SU-DHL-6 (cell line): ENCODE measurements around the gene FAM229A.

ENCODE experiments used
- H2AFZ ChIP-seq: fragments of 200-600 bp; sonication (generic); 2 replicates; pipeline ENCODE4 v1.6.1; 2014; ENCODE audit warnings: low read depth, mild to moderate bottlenecking, moderate library complexity, mixed read lengths, antibody characterized with exemption, low read length; ENCODE audit not compliant: severe bottlenecking
- H3F3A ChIP-seq: fragments of 200-600 bp; shearing (Covaris generic); 2 replicates; pipeline ENCODE4 v1.6.0; 2016; ENCODE audit warnings: antibody characterized with exemption, mild to moderate bottlenecking; ENCODE audit not compliant: insufficient read depth
- H3K27ac ChIP-seq: fragments of 200-600 bp; sonication (generic); 2 replicates; pipeline ENCODE4 v1.5.1; 2016; ENCODE audit warnings: low read depth, mild to moderate bottlenecking, low read length, moderate library complexity, mixed read lengths
- H3K27me3 ChIP-seq: fragments of 200-600 bp; sonication (generic), shearing (Covaris generic); 2 replicates; pipeline ENCODE4 v1.6.0; 2014; ENCODE audit warnings: mild to moderate bottlenecking, low read length
- H3K36me3 ChIP-seq: fragments of 200-600 bp; sonication (generic); 2 replicates; pipeline ENCODE4 v1.6.1; 2014; ENCODE audit warnings: mild to moderate bottlenecking, low read length, mixed read lengths
- H3K4me2 ChIP-seq: fragments of 300-600, 200-600 bp; shearing (Covaris generic), sonication (generic); 2 replicates; pipeline ENCODE4 v1.6.0; 2014; ENCODE audit warnings: low read length, low read depth, mild to moderate bottlenecking; ENCODE audit not compliant: poor library complexity, severe bottlenecking
- H3K4me3 ChIP-seq: fragments of 200-600 bp; sonication (generic); 2 replicates; pipeline ENCODE4 v1.5.1; 2014; ENCODE audit warnings: antibody characterized with exemption, low read length, mild to moderate bottlenecking, mixed read lengths; ENCODE audit not compliant: insufficient read depth, poor library complexity, severe bottlenecking
- H3K79me2 ChIP-seq: fragments of 200-600 bp; sonication (generic); 2 replicates; pipeline ENCODE4 v1.6.1; 2014; ENCODE audit warnings: mild to moderate bottlenecking, low read length, moderate library complexity; ENCODE audit not compliant: insufficient read depth
- H3K9ac ChIP-seq: fragments of 200-600 bp; sonication (generic); 2 replicates; pipeline ENCODE4 v1.7.0; 2014; ENCODE audit warnings: mild to moderate bottlenecking, low read length
- H3K9me2 ChIP-seq: fragments of 200-600 bp; sonication (generic); replicated peaks from 2 replicates; pipeline ENCODE4 v1.6.1; 2014; ENCODE audit warnings: low read length; ENCODE audit not compliant: insufficient read depth
- H3K9me3 ChIP-seq: fragments of 200-600 bp; sonication (generic); 2 replicates; pipeline ENCODE4 v1.6.1; 2014; ENCODE audit warnings: low read length, mixed read lengths; ENCODE audit not compliant: insufficient read depth
- H4K20me1 ChIP-seq: fragments of 200-600 bp; sonication (generic); 2 replicates; pipeline ENCODE4 v1.6.1; 2014; ENCODE audit warnings: low read depth, mild to moderate bottlenecking, antibody characterized with exemption, low read length, moderate library complexity, mixed read lengths
- EZH2phosphoT487 ChIP-seq: fragments of 200-600 bp; sonication (generic), shearing (Covaris generic); conservative IDR thresholded peaks from 2 replicates; pipeline ENCODE4 v1.6.1; 2018; ENCODE audit warnings: mild to moderate bottlenecking, antibody characterized with exemption, low read length, moderate library complexity, mixed read lengths
- TF ChIP-seq, protein P1 (sequence below): fragments of 200-600 bp; sonication (generic); IDR thresholded peaks from one replicate; pipeline ENCODE4 v1.5.1; 2017; ENCODE audit warnings: antibody characterized with exemption, mild to moderate bottlenecking, low read length, moderate library complexity; ENCODE audit not compliant: insufficient read depth, poor library complexity, severe bottlenecking

FAM229A gene

DNA sequence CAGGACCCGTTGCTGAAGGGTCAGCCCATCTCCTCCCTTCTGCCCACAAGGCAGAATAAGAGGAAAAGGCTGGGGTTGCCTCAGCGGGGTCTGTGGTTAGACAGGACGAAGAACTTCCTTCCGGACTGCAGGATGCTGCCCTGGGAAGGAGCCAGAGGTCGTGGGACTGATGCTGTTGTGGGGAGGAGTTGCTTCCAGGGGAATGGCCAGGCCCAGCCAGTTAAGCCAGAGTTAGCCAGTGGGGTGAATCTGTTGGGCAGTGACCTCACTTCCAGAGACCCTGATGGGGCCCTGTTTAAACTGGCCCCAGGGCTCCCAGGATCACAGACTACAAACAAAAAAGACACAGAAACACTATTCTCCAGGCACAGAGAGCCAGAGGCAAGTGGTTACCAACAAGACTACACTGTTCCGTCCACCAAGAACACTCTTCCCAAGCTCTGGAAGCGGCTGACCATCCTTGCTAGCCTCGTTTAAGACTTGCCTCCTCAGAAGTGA, 13.0 kb downstream of the FAM229A start:
- Histone ChIP-seq H3K9ac (no peak overlapping the region), H3K79me2 (no peaks in the 10 kb centered on the region), H3F3A (0 out of 2 replicates have a peak, but pooled peaks cover 7% of the 10 kb centered on the region), H3K27me3 (no peaks in the 10 kb centered on the region), H3K4me3 (no peak overlapping the region), H3K9me3 (no peaks in the 10 kb centered on the region), H3K27ac (no peak overlapping the region), H3K36me3 (no peaks in the 10 kb centered on the region), H4K20me1 (no peaks in the 10 kb centered on the region), H2AFZ (no peak overlapping the region), H3K9me2 (no peaks in the 10 kb centered on the region), H3K4me2 (no peak overlapping the region)
- no peak for TF ChIP-seq EZH2phosphoT487
- TF ChIP-seq, protein P1, sequence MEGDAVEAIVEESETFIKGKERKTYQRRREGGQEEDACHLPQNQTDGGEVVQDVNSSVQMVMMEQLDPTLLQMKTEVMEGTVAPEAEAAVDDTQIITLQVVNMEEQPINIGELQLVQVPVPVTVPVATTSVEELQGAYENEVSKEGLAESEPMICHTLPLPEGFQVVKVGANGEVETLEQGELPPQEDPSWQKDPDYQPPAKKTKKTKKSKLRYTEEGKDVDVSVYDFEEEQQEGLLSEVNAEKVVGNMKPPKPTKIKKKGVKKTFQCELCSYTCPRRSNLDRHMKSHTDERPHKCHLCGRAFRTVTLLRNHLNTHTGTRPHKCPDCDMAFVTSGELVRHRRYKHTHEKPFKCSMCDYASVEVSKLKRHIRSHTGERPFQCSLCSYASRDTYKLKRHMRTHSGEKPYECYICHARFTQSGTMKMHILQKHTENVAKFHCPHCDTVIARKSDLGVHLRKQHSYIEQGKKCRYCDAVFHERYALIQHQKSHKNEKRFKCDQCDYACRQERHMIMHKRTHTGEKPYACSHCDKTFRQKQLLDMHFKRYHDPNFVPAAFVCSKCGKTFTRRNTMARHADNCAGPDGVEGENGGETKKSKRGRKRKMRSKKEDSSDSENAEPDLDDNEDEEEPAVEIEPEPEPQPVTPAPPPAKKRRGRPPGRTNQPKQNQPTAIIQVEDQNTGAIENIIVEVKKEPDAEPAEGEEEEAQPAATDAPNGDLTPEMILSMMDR, result no peak

DNA sequence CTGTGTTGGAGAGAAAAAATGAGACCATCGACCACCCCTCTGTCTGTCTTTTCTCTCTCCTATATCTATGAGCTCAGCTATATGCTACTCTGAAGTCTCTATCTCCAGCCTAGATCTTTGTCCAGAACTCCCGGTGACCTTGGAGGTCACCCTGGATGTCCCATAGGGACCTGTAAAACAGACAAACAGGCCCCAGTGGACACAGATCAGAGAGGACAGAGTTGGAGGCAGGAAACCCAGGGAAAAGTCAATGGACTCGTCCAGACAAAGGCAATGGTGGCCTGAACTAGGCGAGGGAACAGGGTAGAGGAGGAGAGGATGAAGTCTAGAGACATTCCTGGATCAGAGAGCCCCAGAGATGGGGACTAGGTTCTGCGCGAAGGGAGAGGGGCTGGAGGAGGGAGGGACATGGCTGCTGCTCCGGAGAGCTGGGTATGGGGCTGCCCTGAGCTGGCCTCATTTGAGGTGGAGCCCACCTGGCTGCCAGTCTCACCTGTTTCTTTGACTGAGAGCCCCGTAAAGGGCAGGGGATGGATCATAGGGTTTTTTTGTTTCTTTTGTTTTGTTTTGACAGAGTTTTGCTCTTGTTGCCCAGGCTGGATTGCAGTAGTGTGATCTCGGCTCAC, 15.6 kb downstream of the FAM229A start:
- H3K27me3 ChIP-seq, result no peaks in the 10 kb centered on the region
- 0 out of 2 replicates have a peak, but pooled peaks cover 1% of the 10 kb centered on the region for H3F3A ChIP-seq
- H3K9me3 ChIP-seq, result no peaks in the 10 kb centered on the region
- no peaks in the 10 kb centered on the region for H4K20me1 ChIP-seq
- H2AFZ ChIP-seq, result no peak overlapping the region
- no peak overlapping the region for H3K4me3 ChIP-seq
- no peaks in the 10 kb centered on the region for H3K9me2 ChIP-seq
- no peak overlapping the region for H3K9ac ChIP-seq
- H3K36me3 ChIP-seq, result no peaks in the 10 kb centered on the region
- TF ChIP-seq EZH2phosphoT487, result no peak
- TF ChIP-seq, protein P1, result no peak
- no peak overlapping the region for H3K4me2 ChIP-seq
- no peaks in the 10 kb centered on the region for H3K79me2 ChIP-seq
- no peak overlapping the region for H3K27ac ChIP-seq

DNA sequence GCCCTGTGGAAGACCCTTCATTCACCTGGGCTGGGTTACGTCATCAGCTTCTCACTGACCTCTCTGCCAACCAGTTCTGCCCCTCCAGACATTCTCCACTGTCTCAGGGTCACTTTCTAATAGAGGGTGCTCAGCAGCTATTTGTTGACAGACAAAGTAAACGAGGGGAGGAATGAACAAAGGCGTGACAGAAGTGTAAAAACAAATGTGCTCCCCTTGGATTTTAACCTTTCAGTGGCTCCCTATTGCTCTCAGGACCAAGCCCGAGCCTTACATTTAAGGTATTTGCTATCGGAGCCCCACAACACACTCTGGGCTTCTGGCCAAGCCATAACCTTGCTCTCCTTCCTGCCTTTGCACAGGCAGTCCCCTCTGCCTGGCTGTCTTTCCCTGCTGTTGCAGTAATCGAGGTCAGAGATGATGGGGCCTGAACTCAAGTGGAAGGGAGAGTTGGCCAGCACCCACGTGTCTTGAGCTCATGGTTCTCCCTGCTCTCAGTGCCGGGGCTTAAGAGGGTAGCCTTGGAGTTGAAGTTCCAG, 16.9 kb downstream of the FAM229A start:
- no peak for TF ChIP-seq EZH2phosphoT487
- TF ChIP-seq, protein P1, result no peak
- Histone ChIP-seq H3K27ac (no peak overlapping the region), H3K79me2 (no peaks in the 10 kb centered on the region)

More for the DNA sequence above, 16.9 kb downstream of the FAM229A start:
- no peaks in the 10 kb centered on the region for H3K27me3 ChIP-seq
- H4K20me1 ChIP-seq, result no peaks in the 10 kb centered on the region
- H3K4me3 ChIP-seq, result no peak overlapping the region
- H3F3A ChIP-seq, result no peaks in the 10 kb centered on the region
- no peaks in the 10 kb centered on the region for H3K9me3 ChIP-seq
- no peaks in the 10 kb centered on the region for H3K36me3 ChIP-seq
- H3K4me2 ChIP-seq, result no peak overlapping the region
- no peak overlapping the region for H3K9ac ChIP-seq
- H2AFZ ChIP-seq, result no peak overlapping the region
- H3K9me2 ChIP-seq, result no peaks in the 10 kb centered on the region
